Neural crest cell (in vitro differentiated cells): ENCODE results near the gene ZNF619. TPM values are rescaled to one million over a fixed set of nuclear protein-coding genes. Genes with fewer than 3 reads are reported as not detected.
"Not testable (repeated sequence)": the region's sequence is repeated elsewhere in the genome, so short reads cannot be mapped to it uniquely, and the experiment has no call there.

Experiments
- DNase-seq: peaks from one replicate; pipeline ENCODE4 v3.0.0; 2021; ENCODE audit warnings: low read depth, mixed read lengths, low spot score
- H3K27ac Mint-ChIP-seq: one replicate; pipeline ENCODE4 v1.8.0; 2021; ENCODE audit warnings: mild to moderate bottlenecking, mixed read lengths; ENCODE audit not compliant: unreplicated experiment
- H3K27me3 Mint-ChIP-seq: 2 replicates; pipeline ENCODE4 v1.8.0; 2021; ENCODE audit warnings: low read depth, mild to moderate bottlenecking, mixed read lengths
- H3K36me3 Mint-ChIP-seq: 2 replicates; pipeline ENCODE4 v1.8.0; 2021; ENCODE audit warnings: low read depth, mild to moderate bottlenecking, mixed read lengths
- H3K4me1 Mint-ChIP-seq: 2 replicates; pipeline ENCODE4 v1.8.0; 2021; ENCODE audit warnings: mixed read lengths
- H3K4me3 Mint-ChIP-seq: one replicate; pipeline ENCODE4 v1.8.0; 2021; ENCODE audit warnings: mild to moderate bottlenecking, mixed read lengths
- H3K9me3 Mint-ChIP-seq: 2 replicates; pipeline ENCODE4 v1.8.0; 2021; ENCODE audit warnings: mixed read lengths
- CTCF ChIP-seq: fragments of 200-600 bp; sonication (generic); conservative IDR thresholded peaks from 2 replicates; pipeline ENCODE4 v1.5.0; 2021; ENCODE audit warnings: antibody characterized with exemption, mild to moderate bottlenecking
- total RNA-seq: library from RNA; stranded (reverse); gene quantifications from 2 replicates; pipeline ENCODE4 v1.2.1, GENCODE V29; 2021

ZNF619 gene
- total RNA-seq, 1 donor from 2014 or later, result 5.4 TPM

DNA sequence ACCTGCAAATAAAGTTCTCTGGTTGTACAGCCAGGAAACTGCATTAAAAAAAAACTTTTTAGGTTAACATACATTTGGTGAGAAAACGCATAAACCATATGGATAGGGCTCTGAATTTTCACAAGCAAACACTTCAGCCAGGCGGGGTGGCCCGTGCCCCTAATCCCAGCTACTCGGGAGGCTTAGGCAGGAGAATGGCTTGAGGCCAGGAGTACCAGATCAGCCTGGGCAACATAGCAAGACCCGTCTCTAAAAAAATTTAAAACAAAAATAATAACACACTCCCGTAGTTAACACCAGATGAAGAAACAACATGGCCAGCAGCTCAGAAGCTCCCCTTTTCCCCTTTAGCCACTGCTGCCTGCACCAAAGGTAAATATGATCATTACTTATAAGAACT lies 23.0 kb upstream of the ZNF619 start:
- Mint-ChIP-seq H3K36me3 (peaks cover 8% of the 10 kb centered on the region), H3K9me3 (no peaks in the 10 kb centered on the region), H3K27me3 (no peaks in the 10 kb centered on the region), H3K4me1 (peaks cover 40% of the 10 kb centered on the region), H3K4me3 (peak overlapping the region; percentile 92), H3K27ac (no peak overlapping the region)
- no peak for TF ChIP-seq CTCF
- no peak for DNase-seq

- no peak for DNase-seq
- H3K27me3 Mint-ChIP-seq, result no peaks in the 10 kb centered on the region
- H3K4me1 Mint-ChIP-seq, result peaks cover 45% of the 10 kb centered on the region
Observed at GRCh38 chr3:40455328-40455727, 21.6 kb upstream of the ZNF619 start.

GRCh38 chr3:40456279-40456939 lies 20.5 kb upstream of the ZNF619 start:
- peak overlapping the region; percentile 92 for H3K27ac Mint-ChIP-seq
- no peak for DNase-seq
- H3K4me1 Mint-ChIP-seq, result peaks cover 45% of the 10 kb centered on the region
- no peaks in the 10 kb centered on the region for H3K9me3 Mint-ChIP-seq
- TF ChIP-seq CTCF, result no peak
- peak overlapping the region; percentile 92 for H3K4me3 Mint-ChIP-seq
- H3K36me3 Mint-ChIP-seq, result peaks cover 15% of the 10 kb centered on the region
- H3K27me3 Mint-ChIP-seq, result no peaks in the 10 kb centered on the region

More at GRCh38 chr3:40455328-40455727, 21.6 kb upstream of the ZNF619 start:
- no peak for TF ChIP-seq CTCF
- Mint-ChIP-seq H3K4me3 (peak overlapping the region; percentile 92), H3K9me3 (no peaks in the 10 kb centered on the region), H3K27ac (no peak overlapping the region), H3K36me3 (peaks cover 11% of the 10 kb centered on the region)

DNA sequence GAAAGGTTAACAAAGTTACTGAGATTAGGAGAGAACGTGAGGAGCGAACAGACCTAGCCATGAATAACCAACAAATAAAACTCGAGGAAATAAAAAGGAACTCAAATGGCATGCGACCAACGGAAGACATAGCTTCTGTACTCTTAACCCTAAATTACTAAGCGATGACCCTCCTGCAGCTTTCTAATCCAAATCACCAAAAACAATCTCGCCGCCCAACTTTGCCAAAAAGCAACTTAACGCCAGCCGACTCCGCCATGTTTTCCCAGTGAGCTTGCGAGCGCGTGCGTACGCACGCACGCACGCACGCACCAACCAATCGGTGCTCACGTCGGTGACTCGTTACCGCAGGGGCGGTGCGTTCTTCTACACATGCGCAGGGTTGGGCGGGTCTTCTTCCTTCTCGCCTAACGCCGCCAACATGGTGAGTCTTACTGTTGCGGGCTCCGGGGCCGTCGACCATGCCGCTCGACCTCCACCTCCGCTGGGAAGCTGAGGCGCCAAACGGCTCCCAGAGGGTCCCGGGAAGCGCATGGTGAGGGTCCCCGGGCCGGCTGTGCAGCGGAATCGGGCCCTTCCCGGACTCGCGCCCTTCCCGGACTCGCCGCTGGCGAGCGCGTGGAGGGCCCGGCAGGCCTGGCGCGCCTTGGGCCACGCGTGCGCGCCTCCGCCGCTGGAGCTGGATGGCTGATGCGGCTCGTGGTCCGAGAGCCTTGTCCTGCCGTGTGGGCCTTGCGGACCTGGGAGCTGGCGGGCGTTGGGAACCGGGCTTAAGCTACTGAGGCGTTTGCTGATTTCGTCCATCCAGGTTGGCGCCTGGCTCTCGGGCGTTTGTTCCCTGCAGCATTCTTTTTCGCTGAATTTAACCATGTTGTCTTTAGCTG lies 19.7 kb upstream of the ZNF619 start, which contains the start of gene RPL14:
TSS of gene RPL14 (plus strand) at position 400 of the 884 bp plus-strand sequence. CDS start at position 533, 133 bp downstream.
- no peak for TF ChIP-seq CTCF
- peaks cover 42% of the 10 kb centered on the region for H3K4me1 Mint-ChIP-seq
- H3K4me3 Mint-ChIP-seq, result peak within 1 kb of the TSS; percentile 92
- peaks cover 20% of the 10 kb centered on the region for H3K36me3 Mint-ChIP-seq
- H3K27me3 Mint-ChIP-seq, result no peaks in the 10 kb centered on the region
- DNase-seq, result peak; percentile 80
- peak within 1 kb of the TSS; percentile 92 for H3K27ac Mint-ChIP-seq
- H3K9me3 Mint-ChIP-seq, result no peaks in the 10 kb centered on the region

DNA sequence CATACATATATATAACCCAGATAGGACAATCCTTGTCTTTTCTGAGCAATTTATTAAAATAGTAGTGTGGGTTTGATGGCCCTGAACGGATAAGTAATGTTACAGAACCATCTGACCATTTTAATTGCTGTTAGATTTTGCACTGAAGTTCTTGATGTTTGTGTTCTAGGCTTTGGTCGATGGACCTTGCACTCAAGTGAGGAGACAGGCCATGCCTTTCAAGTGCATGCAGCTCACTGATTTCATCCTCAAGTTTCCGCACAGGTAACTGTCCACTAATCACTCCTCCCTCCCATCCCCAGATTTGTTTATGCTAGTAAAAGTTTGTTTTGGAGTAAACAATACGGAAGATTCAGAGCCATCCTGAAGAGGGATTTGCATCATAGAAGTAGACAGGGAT lies 18.4 kb upstream of the ZNF619 start:
- no peaks in the 10 kb centered on the region for H3K9me3 Mint-ChIP-seq
- no peaks in the 10 kb centered on the region for H3K27me3 Mint-ChIP-seq
- TF ChIP-seq CTCF, result no peak
- no peak for DNase-seq
- H3K4me1 Mint-ChIP-seq, result peaks cover 31% of the 10 kb centered on the region
- H3K27ac Mint-ChIP-seq, result no peak overlapping the region
- peak overlapping the region; percentile 92 for H3K4me3 Mint-ChIP-seq
- H3K36me3 Mint-ChIP-seq, result peaks cover 24% of the 10 kb centered on the region

- H3K27ac Mint-ChIP-seq, H3K27me3 Mint-ChIP-seq, H3K9me3 Mint-ChIP-seq, H3K4me3 Mint-ChIP-seq, DNase-seq: not testable (repeated sequence)
- H3K4me1 Mint-ChIP-seq, result peaks cover 29% of the 10 kb centered on the region
- H3K36me3 Mint-ChIP-seq, result peaks cover 37% of the 10 kb centered on the region
Observed at GRCh38 chr3:40460481-40460880, 16.4 kb upstream of the ZNF619 start.
